Brain microvascular endothelial cell (primary cell): ENCODE data around the gene FMNL1.

ENCODE experiments used
- DNase-seq: peaks from one replicate; pipeline ENCODE4 v3.0.0-alpha.2; 2020
- H3K27ac ChIP-seq: fragments of 250-450 bp; sonication (Bioruptor Pico); 2 replicates; pipeline ENCODE4 v1.5.1; 2020; ENCODE audit warnings: mild to moderate bottlenecking, moderate library complexity
- H3K27me3 ChIP-seq: fragments of 250-450 bp; sonication (Bioruptor Pico); replicated peaks from 2 replicates; pipeline ENCODE4 v1.5.1; 2020; ENCODE audit warnings: mild to moderate bottlenecking
- H3K36me3 ChIP-seq: fragments of 250-450 bp; sonication (Bioruptor Pico); replicated peaks from 2 replicates; pipeline ENCODE4 v1.5.1; 2020; ENCODE audit warnings: mild to moderate bottlenecking
- H3K4me3 ChIP-seq: 2 replicates; pipeline ENCODE4 v1.5.1; 2011; ENCODE audit warnings: low read depth, mild to moderate bottlenecking, control low read depth, low read length, moderate library complexity
- in situ Hi-C: cut with HindIII; loops from 2 replicates; pipeline ENCODE4 v1.10.0; 2017; ENCODE audit warnings: low sequenced_read_pairs, low pct_ligation_motif_present
- TF ChIP-seq, protein P1 (sequence below): IDR thresholded peaks from 2 replicates; pipeline ENCODE4 v1.5.1; 2011; ENCODE audit warnings: low read depth, mild to moderate bottlenecking, moderate library complexity, low read length, control low read depth, inconsistent platforms; ENCODE audit errors: missing control alignments

Gene FMNL1

GRCh38 chr17:45255358-45255757, 33.7 kb downstream of the FMNL1 start:
- no peak overlapping the region for H3K4me3 ChIP-seq
- TF ChIP-seq, protein P1, sequence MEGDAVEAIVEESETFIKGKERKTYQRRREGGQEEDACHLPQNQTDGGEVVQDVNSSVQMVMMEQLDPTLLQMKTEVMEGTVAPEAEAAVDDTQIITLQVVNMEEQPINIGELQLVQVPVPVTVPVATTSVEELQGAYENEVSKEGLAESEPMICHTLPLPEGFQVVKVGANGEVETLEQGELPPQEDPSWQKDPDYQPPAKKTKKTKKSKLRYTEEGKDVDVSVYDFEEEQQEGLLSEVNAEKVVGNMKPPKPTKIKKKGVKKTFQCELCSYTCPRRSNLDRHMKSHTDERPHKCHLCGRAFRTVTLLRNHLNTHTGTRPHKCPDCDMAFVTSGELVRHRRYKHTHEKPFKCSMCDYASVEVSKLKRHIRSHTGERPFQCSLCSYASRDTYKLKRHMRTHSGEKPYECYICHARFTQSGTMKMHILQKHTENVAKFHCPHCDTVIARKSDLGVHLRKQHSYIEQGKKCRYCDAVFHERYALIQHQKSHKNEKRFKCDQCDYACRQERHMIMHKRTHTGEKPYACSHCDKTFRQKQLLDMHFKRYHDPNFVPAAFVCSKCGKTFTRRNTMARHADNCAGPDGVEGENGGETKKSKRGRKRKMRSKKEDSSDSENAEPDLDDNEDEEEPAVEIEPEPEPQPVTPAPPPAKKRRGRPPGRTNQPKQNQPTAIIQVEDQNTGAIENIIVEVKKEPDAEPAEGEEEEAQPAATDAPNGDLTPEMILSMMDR = no peak
- no peaks in the 10 kb centered on the region for H3K27me3 ChIP-seq
- H3K27ac ChIP-seq = no peak overlapping the region
- in situ Hi-C loops = no loop called here
- DNase-seq = no peak
- H3K36me3 ChIP-seq = no peaks in the 10 kb centered on the region

DNA sequence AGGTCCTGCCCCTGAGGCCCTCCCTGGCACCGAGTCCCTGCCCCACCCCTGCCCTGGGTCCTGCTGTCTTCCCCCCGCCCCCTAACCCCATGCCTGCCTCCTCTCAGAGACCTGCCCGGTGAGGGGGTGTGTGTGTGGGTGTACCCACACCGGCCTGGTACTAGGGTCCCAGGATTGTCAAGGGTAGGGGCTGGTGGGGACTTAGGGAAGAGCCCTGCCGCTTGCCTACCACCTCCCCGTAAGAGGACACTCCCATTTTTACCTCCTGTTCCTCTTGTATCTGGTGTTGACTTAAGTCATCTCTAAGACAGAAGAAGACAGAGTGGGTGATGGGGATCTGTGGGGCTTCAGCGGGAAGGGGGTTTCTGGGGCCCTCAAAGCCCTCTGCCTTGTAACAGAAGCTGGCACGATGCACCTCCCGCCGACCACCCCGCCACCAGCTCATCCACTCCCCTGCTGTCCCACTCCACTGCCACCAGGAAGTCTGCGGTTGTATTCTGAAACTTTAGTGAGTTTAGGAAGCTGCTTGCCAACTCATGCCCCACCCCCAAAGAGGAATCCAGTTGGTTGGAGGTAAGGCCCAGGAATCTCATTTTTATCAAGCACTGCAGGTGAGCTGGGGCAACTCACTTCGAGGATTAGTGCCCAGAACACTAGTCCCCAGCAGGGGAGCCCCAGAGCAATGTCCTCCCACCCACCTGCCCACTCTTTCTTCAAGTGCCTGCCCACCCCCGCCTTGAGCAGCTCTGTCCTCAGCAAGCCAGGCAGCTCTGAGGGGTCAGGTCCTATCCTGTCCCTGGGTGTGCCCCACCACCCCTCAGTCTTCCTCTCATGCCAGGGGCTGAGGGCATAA, 34.7 kb downstream of the FMNL1 start:
- H3K36me3 ChIP-seq = no peaks in the 10 kb centered on the region
- DNase-seq = no peak
- no peaks in the 10 kb centered on the region for H3K27me3 ChIP-seq
- no peak overlapping the region for H3K27ac ChIP-seq
- TF ChIP-seq, protein P1 = peak; percentile 31
- H3K4me3 ChIP-seq = no peak overlapping the region
- in situ Hi-C loops = no loop called here

DNA sequence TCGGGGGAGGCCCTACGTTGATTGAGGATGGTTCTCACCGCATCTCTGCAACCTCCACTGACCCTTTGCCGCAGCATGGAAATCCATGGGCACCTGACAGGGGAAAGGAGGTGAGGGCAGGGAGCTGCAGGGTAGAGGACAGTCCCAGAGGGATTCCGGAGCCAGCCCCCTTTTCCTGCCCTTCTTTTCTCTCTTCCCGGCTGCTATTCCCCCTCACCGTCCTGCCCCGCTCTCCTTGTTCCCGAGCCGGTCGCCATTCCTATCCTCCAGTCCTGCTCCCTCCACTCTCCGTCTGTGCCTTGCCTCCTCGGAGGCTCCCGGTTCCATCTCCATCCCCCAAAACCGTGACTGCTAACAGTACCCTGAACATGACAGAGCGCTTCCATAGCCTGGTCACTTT, 35.4 kb downstream of the FMNL1 start:
- Histone ChIP-seq H3K36me3 (no peaks in the 10 kb centered on the region), H3K27ac (no peak overlapping the region), H3K27me3 (no peaks in the 10 kb centered on the region), H3K4me3 (no peak overlapping the region)
- DNase-seq = no peak
- in situ Hi-C loops = no loop called here
- TF ChIP-seq, protein P1 = no peak

DNA sequence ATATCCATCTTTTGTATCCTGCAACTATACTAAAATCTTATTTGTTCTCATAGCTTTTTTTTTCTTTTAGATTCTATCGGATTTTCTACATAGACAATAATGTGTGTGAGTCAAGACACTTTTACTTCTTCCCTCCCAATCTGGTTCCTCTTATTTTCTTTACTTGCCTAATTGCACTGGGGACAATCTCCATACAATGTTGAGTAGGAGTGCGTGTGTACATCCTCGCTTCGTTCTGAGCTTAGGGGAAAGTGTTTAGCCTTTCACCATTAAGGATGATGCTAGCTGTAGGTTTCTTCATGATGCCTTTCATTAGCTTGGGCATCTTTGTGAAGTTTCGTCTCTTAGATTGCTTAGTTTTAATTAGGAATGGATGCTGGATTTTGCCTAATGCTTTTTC, 37.3 kb downstream of the FMNL1 start:
- in situ Hi-C loops = no loop called here

DNA sequence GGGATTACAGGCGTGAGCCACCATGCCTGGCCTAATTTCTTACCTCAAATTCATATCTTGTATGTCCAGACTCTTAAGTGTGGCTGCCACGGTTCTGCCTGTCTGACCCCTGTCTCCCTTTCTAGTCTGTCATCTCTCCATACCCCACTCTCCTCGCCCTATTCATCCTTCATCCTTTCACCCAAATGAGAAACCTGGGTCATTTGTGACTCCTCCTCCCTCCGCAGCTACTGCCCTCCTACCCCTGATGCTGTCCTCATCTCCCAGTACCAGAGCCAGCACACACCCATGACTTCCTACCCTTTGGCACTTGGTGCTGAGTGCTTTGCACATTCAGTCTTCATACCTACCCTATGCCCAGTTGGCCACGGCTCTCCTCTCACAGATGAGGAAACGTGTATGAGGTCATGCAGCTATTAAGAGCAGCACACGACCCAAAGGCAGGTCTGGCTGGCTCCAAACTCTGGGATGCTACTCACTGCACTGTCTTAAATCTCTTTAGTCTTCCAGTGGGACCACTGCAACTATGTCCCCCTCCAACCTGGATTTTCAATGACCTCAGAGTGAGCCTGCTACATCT, 38.6 kb downstream of the FMNL1 start:
- in situ Hi-C loops = no loop called here
- Histone ChIP-seq H3K36me3 (peaks cover 26% of the 10 kb centered on the region), H3K27me3 (no peaks in the 10 kb centered on the region), H3K4me3 (no peak overlapping the region), H3K27ac (no peak overlapping the region)
- DNase-seq = no peak
- TF ChIP-seq, protein P1 = no peak

More for the DNA sequence above, 37.3 kb downstream of the FMNL1 start:
- no peak for DNase-seq
- Histone ChIP-seq H3K4me3 (no peak overlapping the region), H3K27ac (no peak overlapping the region), H3K27me3 (no peaks in the 10 kb centered on the region), H3K36me3 (peaks cover 13% of the 10 kb centered on the region)
- TF ChIP-seq, protein P1 = no peak
